HepG2 (cell line): ENCODE measurements around the gene TP53. TPM values are rescaled to one million over a fixed set of nuclear protein-coding genes. Genes with fewer than 3 reads are reported as not detected.

ENCODE experiments used
- ATF3 ChIP-seq: sonication (generic); formaldehyde crosslinking; IDR thresholded peaks from 2 replicates; pipeline ENCODE4 v1.4.0; 2020; ENCODE audit warnings: missing genetic modification reagents
- CBX1 ChIP-seq: IDR thresholded peaks from one replicate; pipeline ENCODE4 v1.6.1; 2016; ENCODE audit warnings: antibody characterized with exemption, low read depth
- CTCF ChIP-seq: sonication (generic); formaldehyde crosslinking; IDR thresholded peaks from 2 replicates; pipeline ENCODE4 v1.5.0; 2020; ENCODE audit warnings: mild to moderate bottlenecking, missing genetic modification reagents, moderate library complexity
- ESRRA ChIP-seq: sonication (generic); formaldehyde crosslinking; IDR thresholded peaks from 2 replicates; pipeline ENCODE4 v1.5.1; 2020; ENCODE audit warnings: mild to moderate bottlenecking, low read depth, missing genetic modification reagents
- FLYWCH1 ChIP-seq: sonication (generic); formaldehyde crosslinking; IDR thresholded peaks from 2 replicates; pipeline ENCODE4 v1.8.1; 2023; ENCODE audit warnings: mild to moderate bottlenecking, missing genetic modification reagents
- GPN1 ChIP-seq: sonication (generic); formaldehyde crosslinking; IDR thresholded peaks from 2 replicates; pipeline ENCODE4 v1.5.1; 2020; ENCODE audit warnings: missing genetic modification reagents, borderline replicate concordance
- HOXA3 ChIP-seq: sonication (generic); formaldehyde crosslinking; IDR thresholded peaks from 2 replicates; pipeline ENCODE4 v1.5.0; 2020; ENCODE audit warnings: missing genetic modification reagents
- MAFG ChIP-seq: sonication (generic); formaldehyde crosslinking; IDR thresholded peaks from 2 replicates; pipeline ENCODE4 v1.5.1; 2020; ENCODE audit warnings: mild to moderate bottlenecking, missing genetic modification reagents
- MED1 ChIP-seq: sonication (generic); formaldehyde crosslinking; IDR thresholded peaks from 2 replicates; pipeline ENCODE4 v1.4.0; 2020; ENCODE audit warnings: missing genetic modification reagents
- MZF1 ChIP-seq: sonication (generic); formaldehyde crosslinking; IDR thresholded peaks from 2 replicates; pipeline ENCODE4 v1.8.1; 2023; ENCODE audit warnings: mild to moderate bottlenecking, missing genetic modification reagents, borderline replicate concordance
- NKX3-1 ChIP-seq: sonication (generic); formaldehyde crosslinking; IDR thresholded peaks from 2 replicates; pipeline ENCODE4 v1.5.0; 2020; ENCODE audit warnings: missing genetic modification reagents
- NONO ChIP-seq, 2 experiments: fragments of 450-650 bp in 1 of 2; sonication (generic) in 1 of 2; formaldehyde crosslinking in 1 of 2; IDR thresholded peaks in 1 of 2; conservative IDR thresholded peaks in 1 of 2; 2 replicates each; pipeline versions ENCODE4 v1.6.1 to v1.8.0; 2017 to 2022; ENCODE audit warnings: mild to moderate bottlenecking in 1 of 2, missing genetic modification reagents in 1 of 2, moderate library complexity in 1 of 2
- SP5 ChIP-seq: IDR thresholded peaks from 2 replicates; pipeline ENCODE4 v1.6.1; 2016; ENCODE audit warnings: low read depth, borderline replicate concordance
- STAG1 ChIP-seq: sonication (generic); formaldehyde crosslinking; IDR thresholded peaks from 2 replicates; pipeline ENCODE4 v1.4.0; 2020; ENCODE audit warnings: missing genetic modification reagents
- YEATS2 ChIP-seq: sonication (generic); formaldehyde crosslinking; IDR thresholded peaks from 2 replicates; pipeline ENCODE4 v1.4.0; 2020; ENCODE audit warnings: missing genetic modification reagents, borderline replicate concordance
- ZFX ChIP-seq: sonication (generic); formaldehyde crosslinking; IDR thresholded peaks from 2 replicates; pipeline ENCODE4 v1.4.0; 2020; ENCODE audit warnings: mild to moderate bottlenecking, low read depth, missing genetic modification reagents, moderate library complexity
- ZMAT5 ChIP-seq: sonication (generic); formaldehyde crosslinking; IDR thresholded peaks from 2 replicates; pipeline ENCODE4 v1.5.0; 2020; ENCODE audit warnings: mild to moderate bottlenecking, low read depth, missing genetic modification reagents, borderline replicate concordance
- ZNF136 ChIP-seq: sonication (generic); formaldehyde crosslinking; IDR thresholded peaks from 2 replicates; pipeline ENCODE4 v1.8.1; 2022; ENCODE audit warnings: low read depth, mild to moderate bottlenecking, moderate library complexity, missing genetic modification reagents
- ZNF292 ChIP-seq: sonication (generic); formaldehyde crosslinking; IDR thresholded peaks from 2 replicates; pipeline ENCODE4 v1.8.1; 2022; ENCODE audit warnings: mild to moderate bottlenecking, low read depth, missing genetic modification reagents, borderline replicate concordance
- ZNF451 ChIP-seq: sonication (generic); formaldehyde crosslinking; IDR thresholded peaks from 2 replicates; pipeline ENCODE4 v1.5.0; 2020; ENCODE audit warnings: mild to moderate bottlenecking, missing genetic modification reagents
- ZNF556 ChIP-seq: sonication (generic); formaldehyde crosslinking; IDR thresholded peaks from 2 replicates; pipeline ENCODE4 v1.4.0; 2020; ENCODE audit warnings: mild to moderate bottlenecking, missing genetic modification reagents, borderline replicate concordance
- ZNF746 ChIP-seq: sonication (generic); formaldehyde crosslinking; IDR thresholded peaks from 2 replicates; pipeline ENCODE4 v1.8.0; 2022; ENCODE audit warnings: mild to moderate bottlenecking, missing genetic modification reagents
- ZNF777 ChIP-seq: sonication (generic); formaldehyde crosslinking; IDR thresholded peaks from 2 replicates; pipeline ENCODE4 v1.4.0; 2020; ENCODE audit warnings: missing genetic modification reagents
- ZSCAN12 ChIP-seq: sonication (generic); formaldehyde crosslinking; IDR thresholded peaks from 2 replicates; pipeline ENCODE4 v1.9.0; 2021; ENCODE audit warnings: mild to moderate bottlenecking, missing genetic modification reagents
- polyA plus RNA-seq, 8 experiments: library from polyadenylated mRNA; depleted of rRNA in 3 of 8; stranded (reverse) in 7 of 8; unstranded in 1 of 8; fragments of >200 nt; fragmentation: Illumina TruSeq in 4 of 8; extraction: Trizol in 4 of 8; gene quantifications; 2 replicates each; pipeline versions ENCODE4 v1.2.1 to v1.2.3, GENCODE V29; 2011 to 2016; ENCODE audit warnings: low read depth in 4 of 8, missing spikeins in 1 of 8, mixed read lengths in 1 of 8; ENCODE audit not compliant: insufficient read depth in 1 of 8
- total RNA-seq, 5 experiments: library from RNA; depleted of rRNA; stranded (reverse); fragments of >200 nt; fragmentation: Illumina TruSeq; extraction: Trizol; gene quantifications; 2 replicates each; pipeline ENCODE4 v1.2.3, GENCODE V29; 2016; ENCODE audit warnings: low read depth in 1 of 5

TP53 gene
- total and polyA plus RNA-seq, 2 of the 13 experiments (the other 11 are each of a cell fraction or from before 2014, with no cell fraction given): 17.1 to 29.9 TPM

GRCh38 chr17:7633093-7633492 lies 54.2 kb downstream of the TP53 start (continued):
- no peak for TF ChIP-seq ZMAT5
- no peak for TF ChIP-seq ZNF556 (CRISPR knock-in tag)
- TF ChIP-seq HOXA3 (CRISPR knock-in tag): no peak
- peak; percentile 39 for TF ChIP-seq CTCF (CRISPR knock-in tag)
- TF ChIP-seq FLYWCH1 (CRISPR knock-in tag): no peak
- no peak for TF ChIP-seq ESRRA
- no peak for TF ChIP-seq ZSCAN12 (CRISPR knock-in tag)
- no peak for TF ChIP-seq MAFG (CRISPR knock-in tag)
- TF ChIP-seq NONO (IDR thresholded peaks at IDR 0.05): no peak
- no peak for TF ChIP-seq NONO (CRISPR knock-in tag; conservative IDR thresholded peaks at IDR 0.05)
- TF ChIP-seq ZFX: no peak
- no peak for TF ChIP-seq ATF3 (CRISPR knock-in tag)
- TF ChIP-seq SP5 (CRISPR knock-in tag): no peak
- TF ChIP-seq ZNF777: no peak
- TF ChIP-seq ZNF292 (CRISPR knock-in tag): no peak
- TF ChIP-seq STAG1 (CRISPR knock-in tag): peak; percentile 27; the same call in 1 of the 2 replicates
- no peak for TF ChIP-seq ZNF451 (CRISPR knock-in tag)
- TF ChIP-seq MZF1: no peak
- no peak for TF ChIP-seq NKX3-1 (CRISPR knock-in tag)
- TF ChIP-seq GPN1 (CRISPR knock-in tag): no peak
- TF ChIP-seq MED1 (CRISPR knock-in tag): no peak
- no peak for TF ChIP-seq ZNF746 (CRISPR knock-in tag)
- no peak for TF ChIP-seq ZNF136
- no peak for TF ChIP-seq YEATS2 (CRISPR knock-in tag)
- no peak for TF ChIP-seq CBX1
- TF ChIP-seq, all 625 proteins: peak for 4
